Skeletal muscle tissue (tissue), 4 donors: ENCODE results near the gene CORIN. TPM values are rescaled to one million over a fixed set of nuclear protein-coding genes. Genes with fewer than 3 reads are reported as not detected.

Experiments used
- H3K27ac ChIP-seq: one replicate; pipeline ENCODE4 v1.7.0; 2013; ENCODE audit warnings: mild to moderate bottlenecking, low read depth, low read length, inconsistent platforms
- H3K27me3 ChIP-seq, 3 donors: one replicate each; pipeline ENCODE4 v1.7.0; 2013; ENCODE audit warnings: low read length in 3 of 3; ENCODE audit not compliant: control insufficient read depth in 3 of 3, insufficient read depth in 3 of 3
- H3K36me3 ChIP-seq, 3 donors: one replicate each; pipeline ENCODE4 v1.7.0; 2013; ENCODE audit warnings: low read length in 3 of 3; ENCODE audit not compliant: control insufficient read depth in 3 of 3, insufficient read depth in 3 of 3
- H3K4me1 ChIP-seq, 3 donors: one replicate each; pipeline ENCODE4 v1.7.0; 2013; ENCODE audit warnings: low read length in 3 of 3, mild to moderate bottlenecking in 3 of 3; ENCODE audit not compliant: control insufficient read depth in 3 of 3, insufficient read depth in 3 of 3
- H3K4me3 ChIP-seq, 3 donors: one replicate each; pipeline ENCODE4 v1.7.0; 2013; ENCODE audit warnings: low read length in 3 of 3
- H3K9ac ChIP-seq, 3 donors: one replicate each; pipeline ENCODE4 v1.7.0; 2013; ENCODE audit warnings: low read length in 3 of 3, mild to moderate bottlenecking in 3 of 3, moderate library complexity in 2 of 3, low read depth in 1 of 3
- H3K9me3 ChIP-seq, 3 donors: one replicate each; pipeline ENCODE4 v1.7.0; 2013; ENCODE audit warnings: low read length in 3 of 3; ENCODE audit not compliant: control insufficient read depth in 3 of 3
- total RNA-seq: library from RNA; depleted of rRNA; stranded (reverse); fragments of >200 nt; gene quantifications from one replicate; pipeline ENCODE4 v1.2.3, GENCODE V29; 2014
- donor health status: Osteomylitis.

The CORIN gene
- total RNA-seq, 1 donor from 2014 or later: 2.1 TPM

- peaks cover 0 to 2% (median 0%) of the 10 kb centered on the region in 3 donors for H3K27me3 ChIP-seq
- H3K9ac ChIP-seq: no peak overlapping the region
- no peaks in the 10 kb centered on the region for H3K9me3 ChIP-seq
These were observed 21.1 kb downstream of the CORIN start for GRCh38 chr4:47816748-47817147.

GRCh38 chr4:47814618-47815295, 23.1 kb downstream of the CORIN start:
- Histone ChIP-seq H3K9ac (no peak overlapping the region), H3K36me3 (no peaks in the 10 kb centered on the region), H3K9me3 (no peaks in the 10 kb centered on the region), H3K27me3 (peaks cover 0 to 2% (median 0%) of the 10 kb centered on the region in 3 donors), H3K4me1 (no peaks in the 10 kb centered on the region), H3K27ac (no peak overlapping the region), H3K4me3 (no peak overlapping the region)

More at GRCh38 chr4:47816748-47817147, 21.1 kb downstream of the CORIN start:
- H3K4me1 ChIP-seq: no peaks in the 10 kb centered on the region
- no peaks in the 10 kb centered on the region for H3K36me3 ChIP-seq
- H3K27ac ChIP-seq: no peak overlapping the region
- no peak overlapping the region for H3K4me3 ChIP-seq

- Histone ChIP-seq H3K27ac (no peak overlapping the region), H3K9ac (no peak overlapping the region), H3K4me3 (no peak overlapping the region), H3K36me3 (no peaks in the 10 kb centered on the region), H3K4me1 (no peaks in the 10 kb centered on the region), H3K27me3 (no peaks in the 10 kb centered on the region), H3K9me3 (no peaks in the 10 kb centered on the region)
These were observed 28.1 kb downstream of the CORIN start for GRCh38 chr4:47809654-47810203.

- Histone ChIP-seq H3K4me3 (no peak overlapping the region), H3K27me3 (no peaks in the 10 kb centered on the region), H3K36me3 (no peaks in the 10 kb centered on the region), H3K4me1 (no peaks in the 10 kb centered on the region), H3K9me3 (no peaks in the 10 kb centered on the region), H3K9ac (no peak overlapping the region), H3K27ac (no peak overlapping the region)
These were observed 33.3 kb downstream of the CORIN start for GRCh38 chr4:47804598-47804997.

DNA sequence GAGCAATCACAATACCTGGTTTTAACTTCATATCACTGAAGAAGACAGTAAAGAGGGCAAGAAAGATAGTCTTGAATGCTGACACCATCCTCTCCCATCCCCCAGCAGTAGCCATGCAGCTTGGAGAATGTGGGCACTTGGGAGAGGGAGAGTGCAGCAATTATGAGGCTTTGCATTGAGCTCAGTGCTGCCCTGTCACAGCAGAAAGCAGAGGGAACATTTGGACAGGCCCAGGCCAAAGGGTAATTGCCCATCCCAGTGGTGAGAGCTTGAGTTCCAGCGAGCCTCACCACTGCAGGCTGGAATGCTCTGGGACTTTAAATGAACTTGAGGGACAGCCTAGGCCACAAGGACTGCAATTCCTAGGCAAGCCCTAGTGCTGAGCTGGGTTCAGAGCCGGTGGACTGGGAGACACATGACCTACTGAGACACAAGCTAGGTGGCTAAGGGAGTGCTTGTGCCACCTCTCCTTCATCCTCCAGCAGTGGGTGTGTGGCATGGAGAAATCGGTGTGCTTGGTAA, 36.3 kb downstream of the CORIN start:
- H3K27ac ChIP-seq: no peak overlapping the region
- H3K4me3 ChIP-seq: no peak overlapping the region
- no peaks in the 10 kb centered on the region for H3K27me3 ChIP-seq
- no peaks in the 10 kb centered on the region for H3K9me3 ChIP-seq
- no peaks in the 10 kb centered on the region for H3K36me3 ChIP-seq
- H3K4me1 ChIP-seq: no peaks in the 10 kb centered on the region
- H3K9ac ChIP-seq: no peak overlapping the region

DNA sequence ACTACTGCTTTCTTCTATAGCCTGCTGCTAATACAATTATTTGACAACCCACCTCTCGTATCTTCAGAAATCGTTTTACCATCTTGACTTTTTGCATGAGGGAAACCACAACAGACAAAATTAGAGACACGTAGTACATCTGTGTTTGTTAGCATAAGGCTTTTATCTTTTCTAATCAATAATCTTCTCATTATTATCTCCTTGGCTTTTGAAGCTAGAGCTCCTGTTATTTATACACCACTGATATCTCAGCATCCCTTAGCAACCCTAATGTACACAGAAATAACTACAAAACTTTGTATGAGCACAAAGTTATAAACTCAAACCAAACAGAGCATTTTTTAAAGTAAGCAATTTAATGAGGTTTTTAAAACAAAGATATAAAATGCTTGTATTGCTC, 39.7 kb downstream of the CORIN start:
- Histone ChIP-seq H3K4me1 (no peaks in the 10 kb centered on the region), H3K9me3 (no peaks in the 10 kb centered on the region), H3K9ac (no peak overlapping the region), H3K27me3 (no peaks in the 10 kb centered on the region), H3K36me3 (no peaks in the 10 kb centered on the region), H3K27ac (no peak overlapping the region), H3K4me3 (no peak overlapping the region)

DNA sequence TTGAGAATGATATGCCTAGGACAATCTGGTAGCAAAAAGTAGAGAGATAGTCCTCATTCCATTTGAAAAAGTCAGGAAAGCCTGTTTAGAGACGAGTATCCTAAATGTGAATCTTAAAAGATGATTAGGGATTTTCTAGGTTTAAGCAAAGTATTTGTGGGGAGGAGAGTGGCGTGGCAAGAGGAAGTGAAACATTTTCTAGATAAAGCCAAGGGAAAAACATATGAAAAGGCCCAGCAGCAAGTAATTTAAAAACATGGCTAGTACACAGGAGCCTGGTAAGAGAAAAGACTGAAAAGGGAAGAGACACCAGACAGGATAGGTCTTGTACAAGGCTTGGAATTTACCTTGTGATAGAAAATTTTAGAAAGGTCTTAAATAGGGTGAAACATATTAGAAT, 45.9 kb downstream of the CORIN start:
- no peaks in the 10 kb centered on the region for H3K27me3 ChIP-seq
- H3K4me1 ChIP-seq: no peaks in the 10 kb centered on the region
- H3K4me3 ChIP-seq: no peak overlapping the region
- no peaks in the 10 kb centered on the region for H3K9me3 ChIP-seq
- no peaks in the 10 kb centered on the region for H3K36me3 ChIP-seq
- H3K27ac ChIP-seq: no peak overlapping the region
- no peak overlapping the region for H3K9ac ChIP-seq

GRCh38 chr4:47790105-47790504, 47.8 kb downstream of the CORIN start:
- Histone ChIP-seq H3K4me1 (no peaks in the 10 kb centered on the region), H3K9me3 (no peaks in the 10 kb centered on the region), H3K36me3 (no peaks in the 10 kb centered on the region), H3K27ac (no peak overlapping the region), H3K9ac (no peak overlapping the region), H3K4me3 (no peak overlapping the region), H3K27me3 (peaks cover 0 to 2% (median 0%) of the 10 kb centered on the region in 3 donors)

- H3K4me1 ChIP-seq: no peaks in the 10 kb centered on the region
These were observed 49.7 kb downstream of the CORIN start for GRCh38 chr4:47788126-47788525.

DNA sequence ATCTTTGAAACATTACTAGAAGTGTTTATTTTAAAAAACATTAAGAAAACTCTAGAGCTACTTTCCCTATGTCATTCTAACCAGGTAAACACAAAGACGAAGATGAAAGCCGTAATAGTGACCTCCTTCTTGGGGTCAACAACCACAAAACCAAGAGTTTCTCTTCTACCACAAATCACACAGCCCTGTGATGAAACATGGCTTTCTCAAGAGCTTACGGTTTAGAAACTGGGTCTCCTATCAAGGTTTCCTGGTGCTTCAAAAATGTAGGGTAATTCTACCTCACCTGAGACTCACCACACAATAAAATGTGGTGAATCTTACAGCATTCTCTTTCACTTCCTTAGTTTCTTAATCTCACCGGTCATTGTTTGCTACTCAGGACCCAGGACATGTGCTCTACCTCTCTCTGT, 50.9 kb downstream of the CORIN start:
- Histone ChIP-seq H3K36me3 (no peaks in the 10 kb centered on the region), H3K27me3 (peaks cover 0 to 2% (median 0%) of the 10 kb centered on the region in 3 donors), H3K4me1 (no peaks in the 10 kb centered on the region), H3K9me3 (no peaks in the 10 kb centered on the region), H3K9ac (no peak overlapping the region), H3K27ac (no peak overlapping the region), H3K4me3 (no peak overlapping the region)

More at GRCh38 chr4:47788126-47788525, 49.7 kb downstream of the CORIN start:
- no peak overlapping the region for H3K9ac ChIP-seq
- no peaks in the 10 kb centered on the region for H3K9me3 ChIP-seq
- no peak overlapping the region for H3K4me3 ChIP-seq
- no peak overlapping the region for H3K27ac ChIP-seq
- H3K27me3 ChIP-seq: peaks cover 0 to 2% (median 0%) of the 10 kb centered on the region in 3 donors
- no peaks in the 10 kb centered on the region for H3K36me3 ChIP-seq
